Ectodermal cell (in vitro differentiated cells): Measurements from ENCODE around the gene ALMS1.
"Not testable (repeated sequence)": the region's sequence is repeated elsewhere in the genome, so short reads cannot be mapped to it uniquely, and the experiment has no call there.

Experiments used
- H3K27ac ChIP-seq: 2 replicates; pipeline ENCODE4 v1.7.0; 2013; ENCODE audit warnings: mild to moderate bottlenecking, low read depth, low read length; ENCODE audit not compliant: insufficient read depth, poor library complexity, severe bottlenecking
- H3K27me3 ChIP-seq: 2 replicates; pipeline ENCODE4 v1.7.0; 2013; ENCODE audit warnings: mild to moderate bottlenecking, low read length; ENCODE audit not compliant: insufficient read depth, control insufficient read depth, poor library complexity, severe bottlenecking
- H3K36me3 ChIP-seq: one replicate; pipeline ENCODE4 v1.7.0; 2013; ENCODE audit warnings: low read length; ENCODE audit not compliant: control insufficient read depth, insufficient read depth
- H3K4me1 ChIP-seq: one replicate; pipeline ENCODE4 v1.7.0; 2013; ENCODE audit warnings: low read length; ENCODE audit not compliant: control insufficient read depth, insufficient read depth
- H3K4me3 ChIP-seq: 2 replicates; pipeline ENCODE4 v1.7.0; 2013; ENCODE audit warnings: low read depth, low read length, control low read depth; ENCODE audit not compliant: insufficient read depth
- H3K9me3 ChIP-seq: 2 replicates; pipeline ENCODE4 v1.7.0; 2013; ENCODE audit warnings: mild to moderate bottlenecking, low read length, moderate library complexity; ENCODE audit not compliant: control insufficient read depth
- WGBS, 2 experiments: methylation state at CpG; one replicate each; pipeline ENCODE4 v1.1.7; 2013; ENCODE audit warnings: missing lambda C conversion rate in 2 of 2; 5-methylcytosine and 5-hydroxymethylcytosine counted together

Gene ALMS1

GRCh38 chr2:73487112-73487657 lies 101.5 kb downstream of the ALMS1 start:
- 97% methylated on average over 8 of the region's 8 CpGs for WGBS, 2 experiments
- H3K4me1 ChIP-seq = no peaks in the 10 kb centered on the region
- no peak overlapping the region for H3K27ac ChIP-seq
- H3K9me3 ChIP-seq = no peaks in the 10 kb centered on the region
- H3K36me3 ChIP-seq = peaks cover 17% of the 10 kb centered on the region
- H3K4me3 ChIP-seq = no peak overlapping the region
- no peaks in the 10 kb centered on the region for H3K27me3 ChIP-seq

DNA sequence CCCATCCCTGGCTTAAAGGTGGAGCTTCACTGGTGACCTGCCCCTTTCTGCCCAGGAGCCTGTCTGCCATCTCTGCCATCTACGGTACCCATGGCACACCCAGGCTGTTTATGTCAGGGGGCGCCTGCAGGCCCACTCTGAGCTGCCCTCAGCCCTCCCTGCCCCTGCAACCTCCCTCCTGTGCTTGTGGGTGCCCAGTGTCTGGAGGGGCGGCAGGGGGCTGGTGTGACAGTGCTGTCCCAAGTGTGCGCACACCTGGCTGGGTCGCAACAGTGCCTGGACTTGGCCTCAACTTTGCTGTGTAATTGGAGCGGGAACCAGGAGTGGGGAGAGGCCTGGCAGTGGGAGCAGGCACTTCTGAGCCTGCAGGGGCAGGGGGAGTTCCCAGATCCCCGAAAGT lies 102.4 kb downstream of the ALMS1 start:
- H3K27me3 ChIP-seq = no peaks in the 10 kb centered on the region
- peaks cover 17% of the 10 kb centered on the region for H3K36me3 ChIP-seq
- H3K27ac ChIP-seq = no peak overlapping the region
- no peak overlapping the region for H3K4me3 ChIP-seq
- H3K9me3 ChIP-seq = no peaks in the 10 kb centered on the region
- 96 to 97% methylated on average over 7 of the region's 7 CpGs for WGBS, 2 experiments
- H3K4me1 ChIP-seq = no peaks in the 10 kb centered on the region

- no peaks in the 10 kb centered on the region for H3K27me3 ChIP-seq
- peaks cover 17% of the 10 kb centered on the region for H3K36me3 ChIP-seq
- no peaks in the 10 kb centered on the region for H3K9me3 ChIP-seq
- H3K4me1 ChIP-seq = no peaks in the 10 kb centered on the region
- no peak overlapping the region for H3K27ac ChIP-seq
- H3K4me3 ChIP-seq = no peak overlapping the region
These were observed 103.4 kb downstream of the ALMS1 start for GRCh38 chr2:73489053-73489452.

GRCh38 chr2:73494031-73494430 lies 108.4 kb downstream of the ALMS1 start:
- no peak overlapping the region for H3K27ac ChIP-seq
- no peak overlapping the region for H3K4me3 ChIP-seq
- WGBS, 2 experiments = 88 to 100% methylated on average over 1 of the region's 2 CpGs
- no peaks in the 10 kb centered on the region for H3K27me3 ChIP-seq
- H3K36me3 ChIP-seq = peaks cover 5% of the 10 kb centered on the region
- H3K4me1 ChIP-seq = no peaks in the 10 kb centered on the region
- H3K9me3 ChIP-seq = no peaks in the 10 kb centered on the region

- Histone ChIP-seq H3K4me1 (no peaks in the 10 kb centered on the region), H3K9me3 (no peaks in the 10 kb centered on the region), H3K36me3 (no peaks in the 10 kb centered on the region), H3K27ac (no peak overlapping the region), H3K27me3 (no peaks in the 10 kb centered on the region), H3K4me3 (no peak overlapping the region)
- WGBS, 2 experiments = 95 to 100% methylated on average over 2 of the region's 2 CpGs
These were observed 118.4 kb downstream of the ALMS1 start for GRCh38 chr2:73503992-73504570.

DNA sequence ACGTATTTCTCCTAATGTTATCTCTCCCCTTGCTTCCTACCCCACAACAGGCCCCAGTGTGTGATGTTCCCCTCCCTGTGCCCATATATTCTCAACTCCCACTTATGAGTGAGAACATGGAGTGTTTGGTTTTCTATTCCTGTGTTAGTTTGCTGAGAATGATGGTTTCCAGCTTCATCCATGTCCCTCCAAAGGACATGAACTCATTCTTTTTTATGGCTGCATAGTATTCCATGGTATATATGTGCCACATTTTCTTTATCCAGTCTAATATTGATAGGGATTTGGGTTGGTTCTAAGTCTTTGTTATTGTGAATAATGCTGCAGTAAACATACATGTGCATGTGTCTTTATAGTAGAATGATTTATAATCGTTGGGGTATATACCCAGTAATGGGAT lies 119.2 kb downstream of the ALMS1 start:
- not testable (repeated sequence) for H3K4me3 ChIP-seq, H3K4me1 ChIP-seq, H3K36me3 ChIP-seq, H3K9me3 ChIP-seq, H3K27me3 ChIP-seq, H3K27ac ChIP-seq
- WGBS, 2 experiments = 86 to 100% methylated on average over 2 of the region's 2 CpGs

DNA sequence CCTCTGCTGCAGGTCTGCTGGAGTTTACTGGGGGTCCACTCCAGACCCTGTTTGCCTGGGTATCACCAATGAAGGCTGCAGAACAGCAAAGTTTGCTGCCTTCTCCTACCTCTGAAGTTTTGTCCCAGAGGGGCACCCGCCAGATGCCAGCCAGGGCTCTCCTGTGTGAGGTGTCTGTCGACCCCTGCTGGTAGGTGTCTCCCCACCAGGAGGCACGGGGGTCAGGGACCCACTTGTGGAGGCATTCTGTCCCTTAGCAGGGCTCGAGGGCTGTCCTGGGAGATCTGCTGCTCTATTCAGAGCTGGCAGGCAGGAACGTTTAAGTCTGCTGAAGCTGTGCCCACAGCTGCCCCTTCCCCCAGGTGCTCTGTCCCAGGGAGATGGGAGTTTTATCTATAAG lies 124.8 kb downstream of the ALMS1 start:
- WGBS, 2 experiments = 81 to 82% methylated on average over 5 of the region's 5 CpGs
- not testable (repeated sequence) for H3K36me3 ChIP-seq, H3K4me1 ChIP-seq, H3K27me3 ChIP-seq, H3K9me3 ChIP-seq, H3K4me3 ChIP-seq, H3K27ac ChIP-seq

DNA sequence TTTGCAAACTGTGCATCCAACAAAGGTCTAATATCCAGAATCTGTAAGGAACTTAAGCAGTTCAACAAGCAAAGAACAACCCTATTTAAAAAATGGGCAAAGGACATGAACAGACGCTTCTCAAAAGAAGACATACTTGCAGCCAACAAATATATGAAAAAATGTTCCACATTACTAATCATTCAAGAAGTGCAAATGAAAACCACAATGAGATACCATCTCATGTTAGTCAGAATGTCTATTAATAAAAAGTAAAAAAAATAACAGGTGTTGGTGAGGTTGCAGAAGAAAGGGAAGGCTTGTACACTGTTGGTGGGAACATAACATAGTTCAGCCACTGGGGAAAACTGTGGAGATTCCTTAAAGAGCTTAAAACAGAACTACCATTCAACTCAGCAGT lies 130.4 kb downstream of the ALMS1 start:
- Histone ChIP-seq H3K27me3 (no peaks in the 10 kb centered on the region), H3K36me3 (no peaks in the 10 kb centered on the region), H3K27ac (no peak overlapping the region), H3K9me3 (no peaks in the 10 kb centered on the region), H3K4me1 (no peaks in the 10 kb centered on the region), H3K4me3 (no peak overlapping the region)
- 91% methylated on average over 1 of the region's 1 CpG for WGBS, 2 experiments

- peaks cover 3% of the 10 kb centered on the region for H3K9me3 ChIP-seq
- H3K27ac ChIP-seq = no peak overlapping the region
- H3K4me3 ChIP-seq = no peak overlapping the region
- H3K4me1 ChIP-seq = no peaks in the 10 kb centered on the region
- WGBS, 2 experiments = 93 to 100% methylated on average over 1 of the region's 1 CpG
- peaks cover 15% of the 10 kb centered on the region for H3K36me3 ChIP-seq
- H3K27me3 ChIP-seq = no peaks in the 10 kb centered on the region
These were observed 143.1 kb downstream of the ALMS1 start for GRCh38 chr2:73528688-73529087.

DNA sequence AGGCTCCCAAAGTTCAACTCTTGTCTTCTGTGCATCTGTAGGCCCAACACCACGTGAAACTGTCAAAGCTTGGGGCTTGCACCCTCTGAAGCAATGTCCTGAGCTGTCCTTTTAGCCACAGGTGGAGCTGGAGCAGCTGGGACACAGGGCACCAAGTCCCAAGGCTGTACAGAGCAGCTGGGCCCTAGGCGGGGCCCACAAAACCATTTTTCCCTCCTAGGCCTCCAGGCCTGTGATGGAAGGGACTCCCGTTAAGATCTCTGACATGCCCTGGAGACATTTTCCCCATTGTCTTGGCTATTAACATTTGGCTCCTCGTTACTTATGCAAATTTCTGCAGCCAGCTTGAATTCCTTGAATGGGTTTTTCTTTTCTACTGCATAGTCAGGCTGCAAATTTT lies 145.1 kb downstream of the ALMS1 start:
- H3K36me3 ChIP-seq = peaks cover 19% of the 10 kb centered on the region
- H3K4me1 ChIP-seq, H3K9me3 ChIP-seq, H3K27me3 ChIP-seq, H3K27ac ChIP-seq, H3K4me3 ChIP-seq: not testable (repeated sequence)
- WGBS, 2 experiments = 89 to 90% methylated on average over 4 of the region's 4 CpGs

- Histone ChIP-seq H3K36me3 (peaks cover 27% of the 10 kb centered on the region), H3K27ac (no peak overlapping the region), H3K27me3 (no peaks in the 10 kb centered on the region), H3K9me3 (peaks cover 3% of the 10 kb centered on the region), H3K4me3 (no peak overlapping the region), H3K4me1 (no peaks in the 10 kb centered on the region)
- WGBS, 2 experiments = 89 to 97% methylated on average over 1 of the region's 1 CpG
These were observed 146.7 kb downstream of the ALMS1 start for GRCh38 chr2:73532381-73532780.
